Heart left ventricle (tissue), 16 donors: Measurements from ENCODE around the gene EYS. TPM values are rescaled to one million over a fixed set of nuclear protein-coding genes. Genes with fewer than 3 reads are reported as not detected.

Experiments used
- ATAC-seq, 4 donors: fragments of 200-7000 bp; cut with Tn5 transposase; one replicate each; pipeline ENCODE4 v1.9.1; 2020 to 2022; ENCODE audit warnings: moderate library complexity in 4 of 4, mild to moderate bottlenecking in 3 of 4, moderate number of reproducible peaks in 1 of 4
- DNase-seq, 5 donors: peaks; one replicate each; pipeline ENCODE4 v3.0.0-alpha.2; 2020
- H3K27ac ChIP-seq, 12 donors: fragments of 200-600 bp; sonication (generic) in 4 of 12; one replicate each; pipeline versions ENCODE4 v1.5.0 to v1.8.0; 2016 to 2022; ENCODE audit warnings: mild to moderate bottlenecking in 2 of 12
- H3K27me3 ChIP-seq, 9 donors: fragments of 200-600 bp; sonication (generic) in 2 of 9; one replicate each; pipeline versions ENCODE4 v1.5.1 to v1.8.0; 2016 to 2022; ENCODE audit warnings: mild to moderate bottlenecking in 3 of 9
- H3K36me3 ChIP-seq, 9 donors: fragments of 200-600 bp; sonication (generic) in 2 of 9; one replicate each; pipeline versions ENCODE4 v1.5.0 to v1.8.0; 2018 to 2022; ENCODE audit warnings: mild to moderate bottlenecking in 2 of 9
- H3K4me1 ChIP-seq, 12 donors: fragments of 200-600 bp; sonication (generic) in 4 of 12; one replicate each; pipeline versions ENCODE4 v1.5.0 to v1.8.0; 2016 to 2022; ENCODE audit warnings: mild to moderate bottlenecking in 3 of 12
- H3K4me3 ChIP-seq, 12 donors: fragments of 200-600 bp; sonication (generic) in 4 of 12; one replicate each; pipeline versions ENCODE4 v1.5.0 to v1.8.0; 2017 to 2022; ENCODE audit warnings: mild to moderate bottlenecking in 9 of 12, moderate library complexity in 4 of 12
- H3K9me3 ChIP-seq, 12 donors: fragments of 200-600 bp; sonication (generic) in 4 of 12; one replicate each; pipeline versions ENCODE4 v1.5.0 to v1.8.0; 2016 to 2022; ENCODE audit warnings: mild to moderate bottlenecking in 1 of 12
- POLR2A ChIP-seq, 2 donors: fragments of 450-650 bp; IDR thresholded peaks; one replicate each; pipeline ENCODE4 v1.6.1; 2017; ENCODE audit warnings: antibody characterized with exemption in 2 of 2, mild to moderate bottlenecking in 2 of 2, moderate library complexity in 2 of 2
- WGBS, 4 donors: extraction: QIAGEN DNeasy Blood & Tissue Kit in 2 of 4; methylation state at CpG; one replicate each; pipeline versions ENCODE4 v1.1.5 to v1.1.7; 2013 to 2018; 5-methylcytosine and 5-hydroxymethylcytosine counted together
- intact Hi-C, 10 donors: fragments of 100-400 bp; cut with DNase I; formaldehyde crosslinking; loops; one replicate each; pipeline versions ENCODE4 v1.11.1 to v1.14.2; 2022
- polyA plus RNA-seq, 2 donors: library from polyadenylated mRNA; stranded (reverse); fragments of 200-250 nt; gene quantifications; one replicate each; pipeline ENCODE4 v1.2.3, GENCODE V29; 2013
- total RNA-seq, 9 donors: library from RNA; depleted of rRNA in 2 of 9; stranded (reverse); fragments of >200 nt in 2 of 9; fragmentation: NEBNext Ultra II Directional in 3 of 9; extraction: Animal tissue kit (Norgen Biotek cat#: 25700) in 3 of 9; gene quantifications; one replicate each; pipeline versions ENCODE4 v1.1.0 to v1.2.4, GENCODE V29; 2016 to 2023
- TF ChIP-seq, protein P1 (sequence below), 12 donors: fragments of 200-600 bp; sonication (generic) in 4 of 12; IDR thresholded peaks; one replicate each; pipeline versions ENCODE4 v1.5.0 to v1.8.0; 2018 to 2022; ENCODE audit warnings: antibody characterized with exemption in 12 of 12, mild to moderate bottlenecking in 5 of 12
- donor health status: ischemic (EF 13 %, LVEDD 7.1; RV severe dilation, severe dysfunction).
- donor health status: healthy with polysubstance abuse.
- donor health status: DM: no; HTN: yes; CAD: no.
- donor health status: DM: no; HTN: no; CAD: no.
- donor health status: ischemic (EF 25% LVEDD 6.9; RV normal size, moderate dysfunction).
- donor health status: ischemic (EF 25% LVEDD 5.7; RV mildly dilated, moderate dysfunction).
- donor health status: healthy.
- donor health status: DM: yes; HTN: yes; CAD: no.
- donor health status: ischemic (EF 35%, LVEDD 5.7; RV mildly dilated, moderate dysfunction).
- donor health status: nonischemic (EF 11% LVEDD 7.7; RV severe dilation, severe dysfunction).
- donor health status: DM: yes; HTN: yes; CAD: no.
- donor health status: PGD.
- donor health status: ischemic (EF 29% LVEDD 5.4; RV normal size, mild dysfunction).
- donor health status: nonischemic (EF 23%, LVEDD 6.1; RV moderate dilation, normal function).

The EYS gene
- total and polyA plus RNA-seq, 11 donors, result 0.07 to 0.27 (median 0.08) TPM; not detected in 8

DNA sequence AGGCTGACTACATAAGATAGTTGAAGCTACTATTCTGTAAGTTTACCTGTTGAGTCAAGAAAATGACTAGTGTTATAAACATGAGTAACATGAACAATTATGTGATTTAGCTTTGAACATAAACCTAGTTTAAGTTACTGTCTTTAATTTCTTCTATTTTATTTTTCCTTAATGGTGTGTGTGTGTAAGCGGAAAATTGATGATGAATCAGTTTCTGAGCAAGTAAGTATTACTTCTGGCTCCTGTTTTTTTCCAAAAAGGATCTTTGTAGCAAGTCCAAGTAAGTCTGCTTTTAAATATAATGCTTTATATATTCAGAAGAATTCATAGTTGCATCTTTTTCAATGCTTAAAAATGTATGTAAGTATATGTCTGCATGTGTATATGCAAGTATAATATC is 786.8 kb downstream of the EYS start:
- intact Hi-C loops, result no loop called here

DNA sequence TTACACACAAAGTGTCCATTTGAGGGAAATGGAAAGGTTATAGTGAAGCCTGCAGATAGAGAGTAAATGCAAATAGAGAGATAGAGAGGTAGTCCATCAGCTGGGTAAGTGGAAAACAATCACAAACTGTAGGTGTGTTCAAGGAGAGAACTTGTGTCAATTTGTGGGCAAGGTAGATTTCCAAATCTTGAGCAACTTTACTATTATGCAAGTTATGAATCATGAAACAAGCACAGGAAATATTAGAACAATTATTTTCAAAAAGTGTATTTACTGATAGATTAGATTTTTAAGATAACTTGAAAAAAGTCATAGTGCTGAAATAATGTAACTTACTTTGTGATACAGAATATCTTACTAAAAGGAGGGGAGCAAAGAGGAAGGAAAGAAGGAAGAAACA is 792.9 kb downstream of the EYS start:
- no peaks in the 10 kb centered on the region for H3K4me1 ChIP-seq
- H3K9me3 ChIP-seq, result peaks cover 0 to 2% (median 0%) of the 10 kb centered on the region in 12 donors
- no peaks in the 10 kb centered on the region for H3K36me3 ChIP-seq
- H3K4me3 ChIP-seq, result no peak overlapping the region
- no peak overlapping the region for H3K27ac ChIP-seq
- intact Hi-C loops, result no loop called here
- ATAC-seq (no peak), DNase-seq (no peak)
- TF ChIP-seq POLR2A (IDR thresholded peaks at IDR 0.05), result no peak
- TF ChIP-seq, protein P1, sequence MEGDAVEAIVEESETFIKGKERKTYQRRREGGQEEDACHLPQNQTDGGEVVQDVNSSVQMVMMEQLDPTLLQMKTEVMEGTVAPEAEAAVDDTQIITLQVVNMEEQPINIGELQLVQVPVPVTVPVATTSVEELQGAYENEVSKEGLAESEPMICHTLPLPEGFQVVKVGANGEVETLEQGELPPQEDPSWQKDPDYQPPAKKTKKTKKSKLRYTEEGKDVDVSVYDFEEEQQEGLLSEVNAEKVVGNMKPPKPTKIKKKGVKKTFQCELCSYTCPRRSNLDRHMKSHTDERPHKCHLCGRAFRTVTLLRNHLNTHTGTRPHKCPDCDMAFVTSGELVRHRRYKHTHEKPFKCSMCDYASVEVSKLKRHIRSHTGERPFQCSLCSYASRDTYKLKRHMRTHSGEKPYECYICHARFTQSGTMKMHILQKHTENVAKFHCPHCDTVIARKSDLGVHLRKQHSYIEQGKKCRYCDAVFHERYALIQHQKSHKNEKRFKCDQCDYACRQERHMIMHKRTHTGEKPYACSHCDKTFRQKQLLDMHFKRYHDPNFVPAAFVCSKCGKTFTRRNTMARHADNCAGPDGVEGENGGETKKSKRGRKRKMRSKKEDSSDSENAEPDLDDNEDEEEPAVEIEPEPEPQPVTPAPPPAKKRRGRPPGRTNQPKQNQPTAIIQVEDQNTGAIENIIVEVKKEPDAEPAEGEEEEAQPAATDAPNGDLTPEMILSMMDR (IDR thresholded peaks at IDR 0.05), result no peak
- H3K27me3 ChIP-seq, result no peaks in the 10 kb centered on the region

More for the DNA sequence above, 786.8 kb downstream of the EYS start:
- Histone ChIP-seq H3K27ac (no peak overlapping the region), H3K36me3 (no peaks in the 10 kb centered on the region), H3K9me3 (no peaks in the 10 kb centered on the region), H3K4me3 (no peak overlapping the region), H3K27me3 (no peaks in the 10 kb centered on the region), H3K4me1 (no peaks in the 10 kb centered on the region)
- TF ChIP-seq POLR2A (IDR thresholded peaks at IDR 0.05), result no peak
- TF ChIP-seq, protein P1 (IDR thresholded peaks at IDR 0.05), result no peak
- no peak for ATAC-seq
- no peak for DNase-seq
- 92 to 99% (median 96%) methylated on average over 1 of the region's 1 CpG for WGBS, 4 donors

DNA sequence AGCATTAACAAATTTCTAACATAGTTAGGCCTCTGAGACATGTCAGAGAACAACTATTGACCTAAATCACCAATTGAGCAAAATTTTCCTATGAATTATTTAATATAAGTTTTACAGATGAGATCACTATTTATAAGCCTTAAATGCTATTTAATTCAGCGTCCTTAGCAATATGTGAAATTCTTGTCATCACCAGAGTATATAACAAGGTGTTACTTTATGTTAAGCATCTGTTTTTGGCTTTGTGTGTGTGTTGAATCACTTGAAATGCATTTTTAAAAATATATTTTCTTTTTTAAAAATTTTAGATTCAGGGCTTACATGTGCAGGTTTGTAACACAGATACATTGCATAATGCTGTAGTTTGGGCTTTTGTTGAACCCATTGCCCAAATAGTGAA is 794.1 kb downstream of the EYS start:
- H3K4me3 ChIP-seq, result no peak overlapping the region
- 67 to 80% (median 76%) methylated on average over 1 of the region's 1 CpG for WGBS, 4 donors
- H3K9me3 ChIP-seq, result peaks cover 0 to 2% (median 0%) of the 10 kb centered on the region in 12 donors

DNA sequence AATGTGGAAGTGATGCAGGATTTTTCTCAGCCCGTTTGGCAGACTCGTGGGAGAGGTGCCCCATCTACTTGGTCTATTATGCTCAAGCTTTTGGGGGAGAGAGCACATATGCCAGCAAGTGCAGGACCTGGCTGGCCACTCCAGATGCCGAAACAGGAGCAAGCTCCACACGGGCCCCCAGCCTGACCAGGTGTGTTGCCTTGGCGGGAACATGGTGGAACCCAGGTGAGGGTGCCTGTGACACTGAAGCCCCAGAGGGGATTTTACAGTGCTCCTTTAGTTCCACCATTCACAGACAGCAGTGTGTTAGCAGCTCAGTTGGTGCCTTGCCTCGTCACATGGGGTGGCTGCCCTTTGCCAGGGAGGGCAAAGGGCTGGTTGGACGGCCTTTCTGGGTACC is 798.9 kb downstream of the EYS start:
- no peak overlapping the region for H3K4me3 ChIP-seq
- H3K36me3 ChIP-seq, result no peaks in the 10 kb centered on the region
- TF ChIP-seq POLR2A (IDR thresholded peaks at IDR 0.05), result no peak
- TF ChIP-seq, protein P1 (IDR thresholded peaks at IDR 0.05), result no peak
- H3K4me1 ChIP-seq, result no peaks in the 10 kb centered on the region
- no peak overlapping the region for H3K27ac ChIP-seq
- ATAC-seq (no peak), DNase-seq (no peak)
- H3K9me3 ChIP-seq, result peaks cover 0 to 4% (median 0%) of the 10 kb centered on the region in 12 donors
- 69 to 93% (median 84%) methylated on average over 6 to 7 of the region's 7 CpGs for WGBS, 4 donors
- no peaks in the 10 kb centered on the region for H3K27me3 ChIP-seq
- intact Hi-C loops, result no loop called here

More for the DNA sequence above, 794.1 kb downstream of the EYS start:
- Histone ChIP-seq H3K27me3 (no peaks in the 10 kb centered on the region), H3K36me3 (no peaks in the 10 kb centered on the region), H3K27ac (no peak overlapping the region), H3K4me1 (no peaks in the 10 kb centered on the region)
- no peak for TF ChIP-seq POLR2A (IDR thresholded peaks at IDR 0.05)
- TF ChIP-seq, protein P1 (IDR thresholded peaks at IDR 0.05), result no peak
- no peak for DNase-seq
- intact Hi-C loops, result no loop called here
- ATAC-seq, result no peak
